ENCODE data around the gene MPO. TPM values are rescaled to one million over a fixed set of nuclear protein-coding genes. Genes with fewer than 3 reads are reported as not detected.

Gene MPO
- total and polyA plus RNA-seq, 9 donors = 0.02 to 0.67 (median 0.11) TPM; not detected in 4

- intact Hi-C loops (cut with DNase I) = no loop called here
- no peak for TF ChIP-seq POLR2A (IDR thresholded peaks at IDR 0.05)
- no peak for TF ChIP-seq EP300 (IDR thresholded peaks at IDR 0.05)
- no peak for TF ChIP-seq CTCF (IDR thresholded peaks at IDR 0.05)
- no peaks in the 10 kb centered on the region for H3K4me1 ChIP-seq (ENCODE audit: insufficient read depth)
- WGBS, 3 donors = 7 to 44% (median 10%) methylated on average over 1 of the region's 1 CpG
- no peak overlapping the region for H3K27ac ChIP-seq
- H3K27me3 ChIP-seq = no peaks in the 10 kb centered on the region
- no peak overlapping the region for H3K4me3 ChIP-seq
- H3K9me3 ChIP-seq = no peaks in the 10 kb centered on the region
- H3K36me3 ChIP-seq = no peaks in the 10 kb centered on the region
- DNase-seq = no peak
These were observed 34.0 kb downstream of the MPO start for GRCh38 chr17:58246781-58247180.

- intact Hi-C loops (cut with DNase I) = no loop called here
- TF ChIP-seq POLR2A (IDR thresholded peaks at IDR 0.05) (no peak), CTCF (IDR thresholded peaks at IDR 0.05) (no peak), EP300 (IDR thresholded peaks at IDR 0.05) (no peak)
- Histone ChIP-seq H3K36me3 (no peaks in the 10 kb centered on the region), H3K27me3 (no peaks in the 10 kb centered on the region), H3K4me3 (no peak overlapping the region), H3K9me3 (no peaks in the 10 kb centered on the region), H3K4me1 (ENCODE audit: insufficient read depth) (no peaks in the 10 kb centered on the region), H3K27ac (no peak overlapping the region)
- no peak for DNase-seq
- 71 to 78% (median 75%) methylated on average over 13 of the region's 13 CpGs for WGBS, 3 donors
These were observed 34.5 kb downstream of the MPO start for GRCh38 chr17:58246104-58246740.

- Histone ChIP-seq H3K9me3 (no peaks in the 10 kb centered on the region), H3K27ac (no peak overlapping the region), H3K4me1 (ENCODE audit: insufficient read depth) (no peaks in the 10 kb centered on the region), H3K27me3 (no peaks in the 10 kb centered on the region), H3K4me3 (no peak overlapping the region), H3K36me3 (no peaks in the 10 kb centered on the region)
- intact Hi-C loops (cut with DNase I) = no loop called here
- 51 to 54% (median 53%) methylated on average over 10 of the region's 10 CpGs for WGBS, 3 donors
- no peak for DNase-seq
- TF ChIP-seq CTCF (IDR thresholded peaks at IDR 0.05) (no peak), POLR2A (IDR thresholded peaks at IDR 0.05) (no peak), EP300 (IDR thresholded peaks at IDR 0.05) (no peak)
These were observed 35.2 kb downstream of the MPO start for GRCh38 chr17:58245428-58246103.

- Histone ChIP-seq H3K36me3 (no peaks in the 10 kb centered on the region), H3K27ac (no peak overlapping the region), H3K4me1 (ENCODE audit: insufficient read depth) (no peaks in the 10 kb centered on the region), H3K4me3 (no peak overlapping the region), H3K9me3 (no peaks in the 10 kb centered on the region), H3K27me3 (no peaks in the 10 kb centered on the region)
- WGBS, 3 donors = 36 to 49% (median 49%) methylated on average over 6 of the region's 6 CpGs
- TF ChIP-seq POLR2A (IDR thresholded peaks at IDR 0.05) (no peak), CTCF (IDR thresholded peaks at IDR 0.05) (no peak), EP300 (IDR thresholded peaks at IDR 0.05) (no peak)
- DNase-seq = no peak
- intact Hi-C loops (cut with DNase I) = no loop called here
These were observed 35.8 kb downstream of the MPO start for GRCh38 chr17:58244963-58245362.

Data from ovary (tissue), 9 donors.